HepG2 (cell line): ENCODE results near the gene MPC1.

ENCODE experiments used
- BRCA1 ChIP-seq: sonication (generic); formaldehyde crosslinking; IDR thresholded peaks from 2 replicates; pipeline ENCODE4 v1.4.0; 2020; ENCODE audit warnings: missing genetic modification reagents
- JUND ChIP-seq: sonication (generic); formaldehyde crosslinking; IDR thresholded peaks from 2 replicates; pipeline ENCODE4 v1.8.0; 2022; ENCODE audit warnings: mild to moderate bottlenecking, missing genetic modification reagents
- KAT8 ChIP-seq: IDR thresholded peaks from 2 replicates; pipeline ENCODE4 v1.6.1; 2016; ENCODE audit warnings: missing genetic modification reagents, missing compliant biosample characterization
- MAZ ChIP-seq, 2 experiments: sonication (generic) in 1 of 2; formaldehyde crosslinking in 1 of 2; IDR thresholded peaks; 2 replicates each; pipeline versions ENCODE4 v1.5.0 to v1.6.1; 2012 to 2020; ENCODE audit warnings: low read depth in 2 of 2, mild to moderate bottlenecking in 2 of 2, borderline replicate concordance in 1 of 2, improper control_type of control experiment in 1 of 2, low read length in 1 of 2, missing genetic modification reagents in 1 of 2, moderate library complexity in 1 of 2
- POLR2A ChIP-seq, 2 experiments: IDR thresholded peaks; 2 replicates each; pipeline ENCODE4 v1.6.1; 2011; ENCODE audit warnings: low read depth in 2 of 2, low read length in 2 of 2, mild to moderate bottlenecking in 1 of 2, moderate library complexity in 1 of 2; ENCODE audit not compliant: insufficient read depth in 1 of 2
- RFX5 ChIP-seq: IDR thresholded peaks from 2 replicates; pipeline ENCODE4 v1.6.1; 2011; ENCODE audit warnings: low read depth, low read length, improper control_type of control experiment
- RORA ChIP-seq: sonication (generic); formaldehyde crosslinking; IDR thresholded peaks from 2 replicates; pipeline ENCODE4 v1.5.0; 2020; ENCODE audit warnings: mild to moderate bottlenecking, missing genetic modification reagents, moderate library complexity
- SIN3A ChIP-seq: IDR thresholded peaks from 2 replicates; pipeline ENCODE4 v1.6.1; 2011; ENCODE audit warnings: low read depth, mild to moderate bottlenecking, control low read depth, low read length, borderline replicate concordance
- YY1 ChIP-seq: IDR thresholded peaks from 2 replicates; pipeline ENCODE4 v1.6.1; 2011; ENCODE audit warnings: low read length, low read depth, moderate library complexity, mild to moderate bottlenecking; ENCODE audit not compliant: insufficient read depth, insufficient replicate concordance
- ZNF224 ChIP-seq: sonication (generic); formaldehyde crosslinking; IDR thresholded peaks from 2 replicates; pipeline ENCODE4 v1.5.0; 2020; ENCODE audit warnings: mild to moderate bottlenecking, missing genetic modification reagents
- ZNF234 ChIP-seq: sonication (generic); formaldehyde crosslinking; conservative IDR thresholded peaks from 2 replicates; pipeline ENCODE4 v1.5.1; 2020; ENCODE audit warnings: mild to moderate bottlenecking, missing genetic modification reagents
- TF ChIP-seq, protein P1 (sequence below): sonication (generic); formaldehyde crosslinking; IDR thresholded peaks from 2 replicates; pipeline ENCODE4 v1.5.0; 2020; ENCODE audit warnings: mild to moderate bottlenecking, missing genetic modification reagents, moderate library complexity
- TF ChIP-seq, protein P2 (sequence below): sonication (generic); formaldehyde crosslinking; IDR thresholded peaks from 2 replicates; pipeline ENCODE4 v1.4.0; 2020; ENCODE audit warnings: mild to moderate bottlenecking, missing genetic modification reagents, borderline replicate concordance

- TF ChIP-seq, protein P1, sequence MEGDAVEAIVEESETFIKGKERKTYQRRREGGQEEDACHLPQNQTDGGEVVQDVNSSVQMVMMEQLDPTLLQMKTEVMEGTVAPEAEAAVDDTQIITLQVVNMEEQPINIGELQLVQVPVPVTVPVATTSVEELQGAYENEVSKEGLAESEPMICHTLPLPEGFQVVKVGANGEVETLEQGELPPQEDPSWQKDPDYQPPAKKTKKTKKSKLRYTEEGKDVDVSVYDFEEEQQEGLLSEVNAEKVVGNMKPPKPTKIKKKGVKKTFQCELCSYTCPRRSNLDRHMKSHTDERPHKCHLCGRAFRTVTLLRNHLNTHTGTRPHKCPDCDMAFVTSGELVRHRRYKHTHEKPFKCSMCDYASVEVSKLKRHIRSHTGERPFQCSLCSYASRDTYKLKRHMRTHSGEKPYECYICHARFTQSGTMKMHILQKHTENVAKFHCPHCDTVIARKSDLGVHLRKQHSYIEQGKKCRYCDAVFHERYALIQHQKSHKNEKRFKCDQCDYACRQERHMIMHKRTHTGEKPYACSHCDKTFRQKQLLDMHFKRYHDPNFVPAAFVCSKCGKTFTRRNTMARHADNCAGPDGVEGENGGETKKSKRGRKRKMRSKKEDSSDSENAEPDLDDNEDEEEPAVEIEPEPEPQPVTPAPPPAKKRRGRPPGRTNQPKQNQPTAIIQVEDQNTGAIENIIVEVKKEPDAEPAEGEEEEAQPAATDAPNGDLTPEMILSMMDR, result no peak
- TF ChIP-seq ZNF234, result no peak
- no peak for TF ChIP-seq YY1
- TF ChIP-seq, protein P2, sequence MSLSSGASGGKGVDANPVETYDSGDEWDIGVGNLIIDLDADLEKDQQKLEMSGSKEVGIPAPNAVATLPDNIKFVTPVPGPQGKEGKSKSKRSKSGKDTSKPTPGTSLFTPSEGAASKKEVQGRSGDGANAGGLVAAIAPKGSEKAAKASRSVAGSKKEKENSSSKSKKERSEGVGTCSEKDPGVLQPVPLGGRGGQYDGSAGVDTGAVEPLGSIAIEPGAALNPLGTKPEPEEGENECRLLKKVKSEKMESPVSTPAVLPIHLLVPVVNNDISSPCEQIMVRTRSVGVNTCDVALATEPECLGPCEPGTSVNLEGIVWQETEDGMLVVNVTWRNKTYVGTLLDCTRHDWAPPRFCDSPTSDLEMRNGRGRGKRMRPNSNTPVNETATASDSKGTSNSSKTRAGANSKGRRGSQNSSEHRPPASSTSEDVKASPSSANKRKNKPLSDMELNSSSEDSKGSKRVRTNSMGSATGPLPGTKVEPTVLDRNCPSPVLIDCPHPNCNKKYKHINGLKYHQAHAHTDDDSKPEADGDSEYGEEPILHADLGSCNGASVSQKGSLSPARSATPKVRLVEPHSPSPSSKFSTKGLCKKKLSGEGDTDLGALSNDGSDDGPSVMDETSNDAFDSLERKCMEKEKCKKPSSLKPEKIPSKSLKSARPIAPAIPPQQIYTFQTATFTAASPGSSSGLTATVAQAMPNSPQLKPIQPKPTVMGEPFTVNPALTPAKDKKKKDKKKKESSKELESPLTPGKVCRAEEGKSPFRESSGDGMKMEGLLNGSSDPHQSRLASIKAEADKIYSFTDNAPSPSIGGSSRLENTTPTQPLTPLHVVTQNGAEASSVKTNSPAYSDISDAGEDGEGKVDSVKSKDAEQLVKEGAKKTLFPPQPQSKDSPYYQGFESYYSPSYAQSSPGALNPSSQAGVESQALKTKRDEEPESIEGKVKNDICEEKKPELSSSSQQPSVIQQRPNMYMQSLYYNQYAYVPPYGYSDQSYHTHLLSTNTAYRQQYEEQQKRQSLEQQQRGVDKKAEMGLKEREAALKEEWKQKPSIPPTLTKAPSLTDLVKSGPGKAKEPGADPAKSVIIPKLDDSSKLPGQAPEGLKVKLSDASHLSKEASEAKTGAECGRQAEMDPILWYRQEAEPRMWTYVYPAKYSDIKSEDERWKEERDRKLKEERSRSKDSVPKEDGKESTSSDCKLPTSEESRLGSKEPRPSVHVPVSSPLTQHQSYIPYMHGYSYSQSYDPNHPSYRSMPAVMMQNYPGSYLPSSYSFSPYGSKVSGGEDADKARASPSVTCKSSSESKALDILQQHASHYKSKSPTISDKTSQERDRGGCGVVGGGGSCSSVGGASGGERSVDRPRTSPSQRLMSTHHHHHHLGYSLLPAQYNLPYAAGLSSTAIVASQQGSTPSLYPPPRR, result no peak
- TF ChIP-seq MAZ (IDR thresholded peaks at IDR 0.05; ENCODE audit: borderline replicate concordance, low read depth, low read length), result no peak
- no peak for TF ChIP-seq MAZ (CRISPR knock-in tag; IDR thresholded peaks at IDR 0.05; ENCODE audit: low read depth)
- no peak for TF ChIP-seq RORA (CRISPR knock-in tag)
- no peak for TF ChIP-seq SIN3A
- TF ChIP-seq POLR2A (IDR thresholded peaks at IDR 0.05; ENCODE audit: insufficient read depth in 1 of 2, low read depth in 2 of 2, low read length in 2 of 2), result no peak
- TF ChIP-seq KAT8, result no peak
- no peak for TF ChIP-seq RFX5
- no peak for TF ChIP-seq JUND
- TF ChIP-seq ZNF224 (CRISPR knock-in tag), result no peak
- TF ChIP-seq BRCA1, result no peak
These were observed 12.6 kb upstream of the MPC1 start for GRCh38 chr6:166395351-166395750.
